IPS DF 6.9 (cell line): ENCODE measurements around the gene IRX5.

Experiments
- DNase-seq: peaks from one replicate; pipeline ENCODE4 v3.0.0-alpha.2; 2013; ENCODE audit warnings: low read depth, low spot score
- H3K27ac ChIP-seq: one replicate; pipeline ENCODE4 v1.5.1; 2013; ENCODE audit warnings: low read length, control low read depth
- H3K27me3 ChIP-seq: 2 replicates; pipeline ENCODE4 v1.6.1; 2013; ENCODE audit warnings: mild to moderate bottlenecking, low read length; ENCODE audit not compliant: control insufficient read depth, insufficient read depth
- H3K36me3 ChIP-seq: 2 replicates; pipeline ENCODE4 v1.6.1; 2013; ENCODE audit warnings: low read length; ENCODE audit not compliant: control insufficient read depth, insufficient read depth
- H3K4me1 ChIP-seq: 2 replicates; pipeline ENCODE4 v1.6.1; 2013; ENCODE audit warnings: low read length; ENCODE audit not compliant: control insufficient read depth, insufficient read depth
- H3K4me3 ChIP-seq: 2 replicates; pipeline ENCODE4 v1.5.1; 2013; ENCODE audit warnings: mild to moderate bottlenecking, low read length
- H3K9me3 ChIP-seq: 2 replicates; pipeline ENCODE4 v1.6.1; 2013; ENCODE audit warnings: low read length, inconsistent platforms; ENCODE audit not compliant: control insufficient read depth, insufficient read depth
- WGBS: extraction: QIAGEN DNeasy Blood & Tissue Kit; methylation state at CpG from one replicate; pipeline ENCODE4 v1.1.7; 2013; ENCODE audit warnings: mixed read lengths, missing lambda C conversion rate; ENCODE audit not compliant: insufficient read length, insufficient coverage; 5-methylcytosine and 5-hydroxymethylcytosine counted together

The IRX5 gene

DNA sequence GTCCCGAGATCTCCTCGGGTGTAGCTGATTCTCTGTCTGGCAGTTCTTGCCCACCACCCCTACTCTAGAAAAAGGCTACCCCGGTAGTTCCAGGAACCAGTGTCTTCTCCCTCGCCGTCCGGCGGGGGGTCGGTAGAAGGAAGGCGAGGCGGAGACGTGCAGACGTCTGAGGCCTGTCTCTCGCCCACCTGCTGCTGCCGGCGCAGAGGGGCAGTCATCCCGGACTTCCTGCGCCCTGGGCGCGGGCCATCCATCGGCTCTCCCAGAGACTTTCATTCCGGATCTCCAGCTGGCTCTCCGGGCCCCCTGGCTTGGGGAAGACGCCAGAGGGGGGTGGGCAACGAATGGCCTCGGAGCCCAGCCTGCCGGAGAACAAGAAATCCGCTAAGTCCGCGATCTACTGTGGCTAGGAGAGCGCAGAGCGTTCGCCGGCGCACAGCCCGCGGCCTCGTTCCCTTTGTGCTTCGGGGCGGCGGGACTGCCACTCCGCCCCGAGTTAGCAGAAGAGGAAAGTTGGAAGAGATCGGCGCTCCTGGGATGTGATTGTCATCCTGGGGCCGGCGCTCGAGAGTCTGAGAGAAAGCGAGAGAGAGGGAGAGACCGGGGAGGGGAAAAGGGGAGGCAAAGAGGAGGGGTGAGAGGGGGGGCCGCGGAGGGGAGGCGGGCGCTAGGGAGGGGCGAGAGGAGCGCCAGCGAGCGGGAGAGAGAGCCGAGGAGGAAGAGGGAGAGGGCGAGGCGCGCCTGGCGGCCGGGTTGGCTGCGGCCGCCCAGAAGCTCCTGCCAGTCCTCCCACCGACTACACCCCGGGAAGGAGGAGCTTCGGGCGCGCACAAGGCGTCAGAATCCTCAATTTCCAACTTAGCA lies at the start of gene IRX5:
IRX5 (plus strand) TSS at position 861 of the 864 bp plus-strand sequence. CDS start 334 bp downstream, outside the sequence.
- DNase-seq = no peak
- WGBS = no CpG with 5 or more reads among the region's 71 CpGs
- H3K27ac ChIP-seq = no peak within 1 kb of the TSS
- no peaks in the 10 kb centered on the region for H3K9me3 ChIP-seq
- 0 out of 2 replicates have a peak, but pooled peaks cover 3% of the 10 kb centered on the region for H3K4me1 ChIP-seq
- peaks cover 50% of the 10 kb centered on the region for H3K27me3 ChIP-seq
- H3K4me3 ChIP-seq = peak within 1 kb of the TSS; percentile 54; the same call in 1 of the 2 replicates
- H3K36me3 ChIP-seq = no peaks in the 10 kb centered on the region

- H3K4me1 ChIP-seq = no peaks in the 10 kb centered on the region
- no CpG with 5 or more reads among the region's 2 CpGs for WGBS
- no peak overlapping the region for H3K27ac ChIP-seq
- no peak overlapping the region for H3K4me3 ChIP-seq
- DNase-seq = no peak
- no peaks in the 10 kb centered on the region for H3K36me3 ChIP-seq
- H3K27me3 ChIP-seq = no peaks in the 10 kb centered on the region
- H3K9me3 ChIP-seq = no peaks in the 10 kb centered on the region
Measured at GRCh38 chr16:54882556-54882955, 48.1 kb upstream of the IRX5 start.

DNA sequence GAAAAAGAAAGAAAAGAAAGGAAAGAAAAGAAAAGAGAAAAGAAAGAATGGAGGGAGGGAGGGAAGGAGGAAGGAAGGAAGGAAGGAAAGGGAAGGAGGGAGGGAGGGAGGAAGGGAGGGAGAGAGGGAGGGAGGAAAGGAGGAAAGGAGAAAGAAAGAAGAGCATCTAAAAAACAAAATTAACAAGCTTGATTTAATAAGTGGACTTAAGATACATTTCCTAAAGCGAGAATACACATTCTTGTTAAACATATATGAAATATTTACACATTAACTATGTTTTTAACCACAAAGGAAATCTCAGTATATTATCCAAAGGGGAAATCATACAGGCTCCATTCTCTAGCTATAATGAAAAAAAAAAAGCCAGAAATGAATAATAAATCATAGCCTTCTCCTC lies 47.3 kb upstream of the IRX5 start:
- Histone ChIP-seq H3K36me3 (no peaks in the 10 kb centered on the region), H3K27me3 (no peaks in the 10 kb centered on the region), H3K4me1 (no peaks in the 10 kb centered on the region), H3K9me3 (no peaks in the 10 kb centered on the region), H3K27ac (no peak overlapping the region), H3K4me3 (no peak overlapping the region)
- no peak for DNase-seq
- WGBS = no CpG with 5 or more reads among the region's 1 CpG

DNA sequence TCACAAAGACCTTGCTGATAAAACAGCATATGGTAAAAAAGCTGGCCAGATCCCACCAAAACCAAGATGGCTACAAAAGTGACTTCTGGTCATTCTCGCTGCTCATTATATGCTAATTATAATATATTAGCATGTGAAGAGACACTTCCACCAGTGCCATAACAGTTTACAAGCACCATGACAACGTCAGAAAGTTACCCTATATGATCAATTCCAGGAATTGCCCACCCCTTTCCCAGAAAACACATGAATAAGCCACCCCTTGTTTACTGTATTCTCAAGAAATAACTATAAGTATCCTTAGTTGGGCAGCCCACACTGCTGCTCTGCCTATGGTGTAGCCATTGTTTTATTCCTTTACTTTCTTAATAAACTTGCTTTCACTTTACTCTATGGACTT lies 44.6 kb upstream of the IRX5 start:
- no peak overlapping the region for H3K27ac ChIP-seq
- no peaks in the 10 kb centered on the region for H3K36me3 ChIP-seq
- no peaks in the 10 kb centered on the region for H3K9me3 ChIP-seq
- no peak for DNase-seq
- H3K4me3 ChIP-seq = no peak overlapping the region
- no CpG with 5 or more reads among the region's 2 CpGs for WGBS
- no peaks in the 10 kb centered on the region for H3K27me3 ChIP-seq
- no peaks in the 10 kb centered on the region for H3K4me1 ChIP-seq

DNA sequence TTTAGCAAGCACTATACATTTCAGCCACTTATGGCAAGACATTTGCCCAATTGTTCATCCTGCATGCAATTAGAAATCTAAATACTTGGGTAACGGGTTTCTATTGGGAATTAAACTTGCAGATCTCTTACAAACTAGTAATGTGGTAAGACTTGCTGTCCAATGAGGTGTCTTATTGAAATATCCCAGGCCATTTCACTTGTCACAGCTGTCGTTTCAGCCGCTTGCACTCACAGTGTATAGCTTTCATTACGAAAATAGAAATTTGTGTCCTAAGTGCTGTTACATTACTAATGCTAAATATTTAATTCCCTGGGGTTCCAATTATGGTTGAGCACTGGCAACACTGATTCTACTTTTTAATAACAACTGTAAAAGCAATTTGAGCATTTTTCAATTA lies 40.3 kb upstream of the IRX5 start:
- H3K4me3 ChIP-seq = no peak overlapping the region
- DNase-seq = no peak
- H3K27me3 ChIP-seq = no peaks in the 10 kb centered on the region
- H3K36me3 ChIP-seq = no peaks in the 10 kb centered on the region
- no peaks in the 10 kb centered on the region for H3K4me1 ChIP-seq
- no peak overlapping the region for H3K27ac ChIP-seq
- no peaks in the 10 kb centered on the region for H3K9me3 ChIP-seq
- no CpG with 5 or more reads among the region's 4 CpGs for WGBS

- H3K4me1 ChIP-seq = no peaks in the 10 kb centered on the region
- no CpG with 5 or more reads among the region's 4 CpGs for WGBS
- DNase-seq = no peak
- no peaks in the 10 kb centered on the region for H3K9me3 ChIP-seq
- H3K4me3 ChIP-seq = no peak overlapping the region
- H3K27me3 ChIP-seq = no peaks in the 10 kb centered on the region
- no peaks in the 10 kb centered on the region for H3K36me3 ChIP-seq
- no peak overlapping the region for H3K27ac ChIP-seq
Measured at GRCh38 chr16:54891346-54891745, 39.3 kb upstream of the IRX5 start.

DNA sequence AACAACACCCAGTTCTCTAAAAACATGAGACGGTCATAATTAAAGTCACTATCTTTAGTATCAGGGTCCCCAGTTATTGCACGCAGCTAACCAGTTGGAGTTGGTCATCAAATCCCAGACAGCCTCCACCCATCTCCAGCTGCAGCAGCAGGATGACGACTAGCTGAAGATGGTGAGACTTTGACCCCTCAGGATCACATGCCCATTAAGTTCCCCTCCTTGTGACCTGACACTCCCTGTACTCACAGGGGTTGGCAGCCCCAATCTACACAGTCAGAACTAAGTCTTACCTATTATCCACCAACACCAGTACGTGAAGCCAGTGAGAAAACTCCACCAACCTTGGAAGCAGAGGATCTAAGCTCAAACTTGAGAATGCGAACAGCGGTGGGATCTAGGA lies 37.7 kb upstream of the IRX5 start:
- H3K36me3 ChIP-seq = no peaks in the 10 kb centered on the region

GRCh38 chr16:54897930-54898329 lies 32.7 kb upstream of the IRX5 start:
- Histone ChIP-seq H3K27me3 (no peaks in the 10 kb centered on the region), H3K27ac (no peak overlapping the region), H3K9me3 (no peaks in the 10 kb centered on the region), H3K4me3 (no peak overlapping the region), H3K36me3 (no peaks in the 10 kb centered on the region), H3K4me1 (no peaks in the 10 kb centered on the region)
- no CpG with 5 or more reads among the region's 3 CpGs for WGBS
- DNase-seq = no peak

More for the DNA sequence above, 37.7 kb upstream of the IRX5 start:
- Histone ChIP-seq H3K27me3 (no peaks in the 10 kb centered on the region), H3K4me1 (no peaks in the 10 kb centered on the region), H3K4me3 (no peak overlapping the region), H3K9me3 (no peaks in the 10 kb centered on the region), H3K27ac (no peak overlapping the region)
- no CpG with 5 or more reads among the region's 6 CpGs for WGBS
- no peak for DNase-seq

DNA sequence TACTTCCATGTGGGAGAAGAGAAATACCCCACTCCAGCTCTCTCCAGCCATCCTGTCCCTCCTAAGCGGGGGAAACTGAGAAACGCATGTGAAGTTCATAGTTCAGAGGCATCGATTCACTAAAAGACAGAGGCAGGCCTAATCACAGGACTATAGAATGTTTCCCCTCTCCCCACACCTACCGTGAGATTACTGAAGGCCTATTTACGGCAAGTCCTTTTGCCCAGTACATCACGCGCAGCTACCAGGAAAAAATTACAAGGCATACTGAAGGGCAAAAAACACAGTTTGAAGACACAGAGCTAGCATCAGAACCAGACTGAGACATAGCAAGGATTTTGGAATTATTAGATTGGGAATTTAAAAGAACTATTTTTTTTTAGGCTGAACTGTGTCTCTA lies 29.1 kb upstream of the IRX5 start:
- H3K27me3 ChIP-seq = no peaks in the 10 kb centered on the region
- no peaks in the 10 kb centered on the region for H3K4me1 ChIP-seq
- H3K27ac ChIP-seq = no peak overlapping the region
- WGBS = no CpG with 5 or more reads among the region's 7 CpGs
- H3K36me3 ChIP-seq = no peaks in the 10 kb centered on the region
- DNase-seq = no peak
- H3K9me3 ChIP-seq = no peaks in the 10 kb centered on the region
- H3K4me3 ChIP-seq = no peak overlapping the region

DNA sequence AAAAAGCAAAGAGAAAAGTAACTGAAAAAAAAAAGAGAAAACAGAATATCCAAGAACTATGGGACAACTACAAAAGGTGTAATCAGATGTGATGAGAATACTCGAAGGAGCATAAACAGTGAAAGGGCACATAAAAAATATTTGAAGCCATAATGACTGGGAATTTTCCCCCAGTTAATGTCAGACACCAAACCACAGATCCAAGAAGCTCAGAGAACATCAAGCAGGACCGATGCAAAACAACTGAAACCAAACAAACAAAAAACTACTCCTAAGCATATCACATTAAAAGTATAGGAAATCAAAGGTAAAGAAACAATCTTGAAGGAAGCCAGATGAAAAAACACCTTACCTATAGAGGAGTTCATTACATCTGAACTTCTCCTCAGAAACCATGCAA lies 27.6 kb upstream of the IRX5 start:
- Histone ChIP-seq H3K36me3 (no peaks in the 10 kb centered on the region), H3K27ac (no peak overlapping the region), H3K9me3 (no peaks in the 10 kb centered on the region), H3K4me3 (no peak overlapping the region), H3K4me1 (no peaks in the 10 kb centered on the region), H3K27me3 (no peaks in the 10 kb centered on the region)
- no peak for DNase-seq
- no CpG with 5 or more reads among the region's 2 CpGs for WGBS

GRCh38 chr16:54911079-54911478 lies 19.6 kb upstream of the IRX5 start:
- no peak overlapping the region for H3K4me3 ChIP-seq
- H3K9me3 ChIP-seq = no peaks in the 10 kb centered on the region
- H3K27me3 ChIP-seq = no peaks in the 10 kb centered on the region
- no peak overlapping the region for H3K27ac ChIP-seq
- no peaks in the 10 kb centered on the region for H3K4me1 ChIP-seq
- DNase-seq = no peak
- no CpG with 5 or more reads among the region's 5 CpGs for WGBS
- H3K36me3 ChIP-seq = no peaks in the 10 kb centered on the region
